ENCODE measurements around the gene ADGRB2.

Gene ADGRB2

GRCh38 chr1:31763671-31764311 lies 349 bp downstream of the ADGRB2 start:
- DNase-seq, result no peak

GRCh38 chr1:31762726-31763670 lies 1.1 kb downstream of the ADGRB2 start:
- DNase-seq, result peak; percentile 79

- DNase-seq, result no peak
Observed at GRCh38 chr1:31762323-31762722, 1.8 kb downstream of the ADGRB2 start.

GRCh38 chr1:31761883-31762282 lies 2.3 kb downstream of the ADGRB2 start:
- no peak for DNase-seq

- DNase-seq, result peak; percentile 79
Observed at GRCh38 chr1:31760471-31761470, 3.4 kb downstream of the ADGRB2 start.

- no peak for DNase-seq
Observed at GRCh38 chr1:31759298-31760023, 4.7 kb downstream of the ADGRB2 start.

GRCh38 chr1:31758823-31759222 lies 5.3 kb downstream of the ADGRB2 start:
- DNase-seq, result no peak

GRCh38 chr1:31757989-31758388 lies 6.2 kb downstream of the ADGRB2 start:
- no peak for DNase-seq

GRCh38 chr1:31757204-31757679 lies 6.9 kb downstream of the ADGRB2 start:
- DNase-seq, result no peak

- no peak for DNase-seq
Observed at GRCh38 chr1:31756578-31756977, 7.6 kb downstream of the ADGRB2 start.

GRCh38 chr1:31755850-31756492 lies 8.2 kb downstream of the ADGRB2 start:
- DNase-seq, result no peak

GRCh38 chr1:31755197-31755611 lies 8.9 kb downstream of the ADGRB2 start:
- no peak for DNase-seq

- DNase-seq, result no peak
Observed at GRCh38 chr1:31754397-31754796, 9.7 kb downstream of the ADGRB2 start.

- DNase-seq, result peak; percentile 70
Observed at GRCh38 chr1:31753707-31754349, 10.3 kb downstream of the ADGRB2 start.

GRCh38 chr1:31752952-31753475 lies 11.1 kb downstream of the ADGRB2 start:
- no peak for DNase-seq

GRCh38 chr1:31752258-31752657 lies 11.9 kb downstream of the ADGRB2 start:
- no peak for DNase-seq

GRCh38 chr1:31751822-31752241 lies 12.3 kb downstream of the ADGRB2 start:
- DNase-seq, result no peak

GRCh38 chr1:31750858-31751510 lies 13.2 kb downstream of the ADGRB2 start:
- no peak for DNase-seq

GRCh38 chr1:31749785-31750735 lies 14.1 kb downstream of the ADGRB2 start:
- no peak for DNase-seq
